ENCODE results near the gene EYA4.

EYA4 gene

GRCh38 chr6:133339543-133340384 is 98.6 kb downstream of the EYA4 start:
- Mint-ChIP-seq H3K27ac (no peak overlapping the region), H3K4me3 (no peak overlapping the region), H3K4me1 (ENCODE audit: low read depth) (no peaks in the 10 kb centered on the region), H3K36me3 (ENCODE audit: low read depth) (no peaks in the 10 kb centered on the region), H3K27me3 (no peaks in the 10 kb centered on the region), H3K9me3 (no peaks in the 10 kb centered on the region)
- DNase-seq: no peak

GRCh38 chr6:133340557-133340956 is 99.4 kb downstream of the EYA4 start:
- no peaks in the 10 kb centered on the region for H3K27me3 Mint-ChIP-seq
- H3K27ac Mint-ChIP-seq: no peak overlapping the region
- H3K36me3 Mint-ChIP-seq (ENCODE audit: low read depth): no peaks in the 10 kb centered on the region
- no peak overlapping the region for H3K4me3 Mint-ChIP-seq
- no peaks in the 10 kb centered on the region for H3K9me3 Mint-ChIP-seq
- DNase-seq: no peak
- no peaks in the 10 kb centered on the region for H3K4me1 Mint-ChIP-seq (ENCODE audit: low read depth)

DNA sequence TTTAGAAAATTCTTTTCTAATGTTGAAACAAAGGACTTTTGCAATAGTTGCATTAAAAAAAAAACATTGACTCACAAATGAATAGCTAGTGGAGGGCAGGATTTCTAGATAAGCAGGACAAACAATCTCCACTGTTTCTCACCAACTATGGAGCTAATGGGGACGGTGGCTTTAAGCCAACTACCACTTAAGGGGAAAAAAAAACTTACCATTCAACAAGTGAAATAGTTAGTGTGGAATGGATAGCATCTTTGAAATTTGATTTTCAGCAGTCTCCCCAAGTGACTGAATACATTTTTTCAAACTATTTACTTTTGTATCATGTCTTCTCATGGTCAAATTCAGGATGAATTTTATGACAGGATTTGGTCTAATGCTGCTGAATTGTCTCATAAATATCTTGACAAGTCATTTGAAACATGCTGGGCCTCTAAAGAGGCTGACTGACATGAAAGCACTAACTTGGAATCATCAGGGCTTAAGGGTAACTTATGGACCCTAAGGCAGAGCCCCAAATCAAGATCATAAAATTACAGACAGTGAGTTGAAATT is 100.5 kb downstream of the EYA4 start:
- Mint-ChIP-seq H3K4me3 (no peak overlapping the region), H3K4me1 (ENCODE audit: low read depth) (no peaks in the 10 kb centered on the region), H3K9me3 (no peaks in the 10 kb centered on the region), H3K27me3 (no peaks in the 10 kb centered on the region), H3K27ac (no peak overlapping the region), H3K36me3 (ENCODE audit: low read depth) (no peaks in the 10 kb centered on the region)
- DNase-seq: no peak

- H3K27me3 Mint-ChIP-seq: no peaks in the 10 kb centered on the region
- no peak overlapping the region for H3K27ac Mint-ChIP-seq
- DNase-seq: no peak
- H3K4me1 Mint-ChIP-seq (ENCODE audit: low read depth): no peaks in the 10 kb centered on the region
- no peaks in the 10 kb centered on the region for H3K36me3 Mint-ChIP-seq (ENCODE audit: low read depth)
- H3K4me3 Mint-ChIP-seq: no peak overlapping the region
- no peaks in the 10 kb centered on the region for H3K9me3 Mint-ChIP-seq
Measured at GRCh38 chr6:133343220-133343619, 102.1 kb downstream of the EYA4 start.

DNA sequence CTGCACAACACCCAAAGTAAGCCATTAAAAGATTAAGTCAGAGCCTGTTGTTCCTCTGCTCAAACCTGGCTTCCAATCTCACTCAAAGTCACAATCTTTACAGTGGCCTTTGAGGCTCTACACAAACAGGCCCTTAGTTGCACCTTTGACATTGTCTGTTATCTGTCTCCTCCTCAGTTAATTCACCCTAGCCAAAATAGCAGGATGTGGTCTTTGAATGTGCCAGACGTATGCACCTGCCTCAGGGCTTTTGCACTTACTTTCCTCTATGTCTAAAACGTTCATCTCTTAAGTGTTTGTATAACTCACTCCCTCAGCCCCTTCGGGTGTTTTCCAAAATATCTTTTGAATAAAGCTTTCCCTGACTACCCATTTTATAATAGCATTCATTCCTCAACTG is 107.7 kb downstream of the EYA4 start:
- DNase-seq: no peak
- Mint-ChIP-seq H3K27ac (no peak overlapping the region), H3K4me3 (no peak overlapping the region), H3K4me1 (ENCODE audit: low read depth) (no peaks in the 10 kb centered on the region), H3K9me3 (no peaks in the 10 kb centered on the region), H3K36me3 (ENCODE audit: low read depth) (no peaks in the 10 kb centered on the region), H3K27me3 (no peaks in the 10 kb centered on the region)

DNA sequence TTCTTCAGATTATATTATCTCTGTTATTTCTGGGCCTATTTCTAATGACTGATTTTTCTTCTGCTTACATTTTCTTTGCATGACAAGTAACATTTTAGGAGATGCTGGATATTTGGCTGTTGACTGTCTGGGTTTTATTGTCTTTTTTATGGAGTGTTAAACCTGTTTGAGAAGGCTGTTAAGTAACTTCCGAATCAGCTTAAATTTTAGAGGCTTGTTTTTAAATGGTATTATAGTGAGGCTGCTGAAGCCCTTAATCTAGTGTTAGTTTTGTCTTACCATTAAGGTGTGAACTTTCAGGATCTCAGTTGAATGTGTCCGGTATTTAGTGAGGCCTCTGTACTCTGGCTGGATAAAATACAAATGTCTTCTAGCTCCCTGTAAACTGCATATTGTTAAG is 109.8 kb downstream of the EYA4 start:
- Mint-ChIP-seq H3K4me1 (ENCODE audit: low read depth) (no peaks in the 10 kb centered on the region), H3K27me3 (no peaks in the 10 kb centered on the region), H3K4me3 (no peak overlapping the region), H3K9me3 (no peaks in the 10 kb centered on the region), H3K27ac (no peak overlapping the region), H3K36me3 (ENCODE audit: low read depth) (no peaks in the 10 kb centered on the region)
- no peak for DNase-seq

- DNase-seq: no peak
- Mint-ChIP-seq H3K27me3 (no peaks in the 10 kb centered on the region), H3K4me1 (ENCODE audit: low read depth) (no peaks in the 10 kb centered on the region), H3K4me3 (no peak overlapping the region), H3K36me3 (ENCODE audit: low read depth) (no peaks in the 10 kb centered on the region), H3K27ac (no peak overlapping the region), H3K9me3 (no peaks in the 10 kb centered on the region)
Measured at GRCh38 chr6:133352046-133352445, 110.9 kb downstream of the EYA4 start.

DNA sequence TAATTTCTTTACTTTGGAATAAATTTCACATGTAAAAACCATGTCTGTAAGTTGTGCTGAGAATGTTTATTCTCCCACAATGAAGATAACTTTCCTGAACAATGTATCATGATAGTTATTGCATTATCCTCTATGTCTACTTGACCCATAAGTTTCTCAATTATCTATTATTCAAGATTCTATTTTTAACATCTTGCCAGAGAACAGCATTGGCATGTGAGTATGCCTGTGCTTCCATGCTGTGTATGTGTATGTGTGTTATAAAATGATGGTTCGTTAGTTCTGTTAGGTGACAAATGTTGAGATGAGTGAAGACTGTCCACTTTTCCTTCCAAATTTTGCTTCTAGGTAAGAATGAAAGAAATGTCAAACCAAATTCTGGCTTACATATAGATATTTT is 111.9 kb downstream of the EYA4 start:
- H3K9me3 Mint-ChIP-seq: no peaks in the 10 kb centered on the region
- no peaks in the 10 kb centered on the region for H3K4me1 Mint-ChIP-seq (ENCODE audit: low read depth)
- no peak for DNase-seq
- no peak overlapping the region for H3K27ac Mint-ChIP-seq
- no peak overlapping the region for H3K4me3 Mint-ChIP-seq
- no peaks in the 10 kb centered on the region for H3K36me3 Mint-ChIP-seq (ENCODE audit: low read depth)
- no peaks in the 10 kb centered on the region for H3K27me3 Mint-ChIP-seq

GRCh38 chr6:133355922-133356321 is 114.8 kb downstream of the EYA4 start:
- no peaks in the 10 kb centered on the region for H3K36me3 Mint-ChIP-seq (ENCODE audit: low read depth)
- H3K9me3 Mint-ChIP-seq: no peaks in the 10 kb centered on the region
- no peaks in the 10 kb centered on the region for H3K27me3 Mint-ChIP-seq
- no peaks in the 10 kb centered on the region for H3K4me1 Mint-ChIP-seq (ENCODE audit: low read depth)
- H3K4me3 Mint-ChIP-seq: no peak overlapping the region
- no peak for DNase-seq
- no peak overlapping the region for H3K27ac Mint-ChIP-seq

DNA sequence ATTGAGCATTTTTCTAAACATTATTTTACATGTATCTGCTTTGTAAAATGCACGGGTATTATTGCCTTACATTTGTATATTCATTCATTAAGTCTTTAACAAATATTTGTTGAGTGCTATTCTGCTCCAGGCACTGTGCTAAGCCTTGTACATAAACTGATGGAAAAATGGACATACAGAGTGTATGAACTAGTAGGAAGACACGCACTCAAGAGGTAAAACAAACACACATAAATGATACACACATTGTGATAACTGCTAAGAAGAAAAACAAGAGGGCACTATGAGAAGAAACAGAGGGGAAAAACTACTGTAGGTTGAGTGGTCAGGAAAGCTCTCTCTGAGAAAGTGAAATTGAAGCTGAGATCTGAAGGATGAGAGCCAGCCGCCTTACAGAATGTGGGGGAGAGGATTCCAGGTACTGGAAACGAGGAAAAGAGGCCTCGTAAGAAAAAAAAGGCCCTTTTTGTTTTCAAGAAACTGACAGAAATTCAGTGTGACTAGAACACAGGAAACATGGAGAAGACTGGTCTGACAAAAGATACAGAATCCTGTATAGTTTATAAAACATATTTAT is 117.5 kb downstream of the EYA4 start:
- no peak overlapping the region for H3K27ac Mint-ChIP-seq
- no peaks in the 10 kb centered on the region for H3K9me3 Mint-ChIP-seq
- H3K36me3 Mint-ChIP-seq (ENCODE audit: low read depth): no peaks in the 10 kb centered on the region
- DNase-seq: no peak
- H3K4me1 Mint-ChIP-seq (ENCODE audit: low read depth): no peaks in the 10 kb centered on the region
- H3K4me3 Mint-ChIP-seq: no peak overlapping the region
- H3K27me3 Mint-ChIP-seq: no peaks in the 10 kb centered on the region

GRCh38 chr6:133359256-133359655 is 118.1 kb downstream of the EYA4 start:
- no peaks in the 10 kb centered on the region for H3K9me3 Mint-ChIP-seq
- no peak overlapping the region for H3K4me3 Mint-ChIP-seq
- no peak overlapping the region for H3K27ac Mint-ChIP-seq
- H3K4me1 Mint-ChIP-seq (ENCODE audit: low read depth): no peaks in the 10 kb centered on the region
- no peak for DNase-seq
- no peaks in the 10 kb centered on the region for H3K36me3 Mint-ChIP-seq (ENCODE audit: low read depth)
- H3K27me3 Mint-ChIP-seq: no peaks in the 10 kb centered on the region

GRCh38 chr6:133359760-133360159 is 118.6 kb downstream of the EYA4 start:
- no peaks in the 10 kb centered on the region for H3K36me3 Mint-ChIP-seq (ENCODE audit: low read depth)
- no peaks in the 10 kb centered on the region for H3K27me3 Mint-ChIP-seq
- no peaks in the 10 kb centered on the region for H3K4me1 Mint-ChIP-seq (ENCODE audit: low read depth)
- H3K27ac Mint-ChIP-seq: no peak overlapping the region
- no peak for DNase-seq
- H3K4me3 Mint-ChIP-seq: no peak overlapping the region
- H3K9me3 Mint-ChIP-seq: no peaks in the 10 kb centered on the region

DNA sequence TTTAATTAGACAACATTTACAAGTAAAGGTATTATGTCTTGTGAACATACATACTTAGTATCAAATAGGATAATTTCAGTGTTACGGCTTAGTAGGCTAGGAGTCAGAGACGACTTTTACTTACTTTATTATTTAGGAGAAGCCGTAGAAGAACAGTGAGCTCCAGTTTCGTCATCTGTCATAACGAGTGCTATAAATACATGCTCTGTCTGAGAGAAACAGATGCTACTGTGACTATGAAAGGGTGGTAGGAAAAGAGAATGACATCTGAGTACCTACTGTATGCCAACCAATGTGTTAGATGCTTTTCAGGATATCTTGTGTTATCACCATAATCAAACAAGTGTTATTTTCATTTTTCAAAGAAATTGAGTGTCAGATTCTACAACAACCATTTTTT is 119.0 kb downstream of the EYA4 start:
- H3K9me3 Mint-ChIP-seq: no peaks in the 10 kb centered on the region
- no peak for DNase-seq
- no peaks in the 10 kb centered on the region for H3K4me1 Mint-ChIP-seq (ENCODE audit: low read depth)
- H3K27me3 Mint-ChIP-seq: no peaks in the 10 kb centered on the region
- no peak overlapping the region for H3K27ac Mint-ChIP-seq
- no peak overlapping the region for H3K4me3 Mint-ChIP-seq
- no peaks in the 10 kb centered on the region for H3K36me3 Mint-ChIP-seq (ENCODE audit: low read depth)

GRCh38 chr6:133362813-133363212 is 121.7 kb downstream of the EYA4 start:
- no peak for DNase-seq
- Mint-ChIP-seq H3K9me3 (no peaks in the 10 kb centered on the region), H3K4me3 (no peak overlapping the region), H3K27me3 (no peaks in the 10 kb centered on the region), H3K4me1 (ENCODE audit: low read depth) (no peaks in the 10 kb centered on the region), H3K27ac (no peak overlapping the region), H3K36me3 (ENCODE audit: low read depth) (no peaks in the 10 kb centered on the region)

- DNase-seq: no peak
- no peak overlapping the region for H3K4me3 Mint-ChIP-seq
- no peaks in the 10 kb centered on the region for H3K36me3 Mint-ChIP-seq (ENCODE audit: low read depth)
- no peaks in the 10 kb centered on the region for H3K4me1 Mint-ChIP-seq (ENCODE audit: low read depth)
- H3K27ac Mint-ChIP-seq: no peak overlapping the region
- no peaks in the 10 kb centered on the region for H3K27me3 Mint-ChIP-seq
- no peaks in the 10 kb centered on the region for H3K9me3 Mint-ChIP-seq
Measured at GRCh38 chr6:133368664-133369063, 127.5 kb downstream of the EYA4 start.

Measured in activated T-cell treated with anti-CD3 and anti-CD28 coated beads, Interleukin-2, amount 50 U/mL, for 24 hours (primary cell).